OCI-LY3 (cell line): Measurements from ENCODE around the gene TAS2R1.

ENCODE experiments used
- H2AFZ ChIP-seq: fragments of 200-600, 300-600 bp; shearing (Covaris generic); 2 replicates; pipeline ENCODE4 v1.6.0; 2014; ENCODE audit warnings: antibody characterized with exemption, low read depth, low read length
- H3K27ac ChIP-seq: fragments of 200-600, 300-600 bp; sonication (generic); 2 replicates; pipeline ENCODE4 v1.5.1; 2014; ENCODE audit warnings: mild to moderate bottlenecking, low read length, moderate library complexity, mixed read lengths
- H3K27me3 ChIP-seq: fragments of 200-600, 300-600 bp; sonication (generic); 2 replicates; pipeline ENCODE4 v1.6.1; 2014; ENCODE audit warnings: low read depth, low read length, mixed read lengths
- H3K36me3 ChIP-seq: fragments of 200-600, 300-600 bp; sonication (generic); replicated peaks from 2 replicates; pipeline ENCODE3; 2014; ENCODE audit warnings: low read depth, low read length, mixed read lengths
- H3K4me1 ChIP-seq: fragments of 300-600, 200-600 bp; sonication (generic); 2 replicates; pipeline ENCODE4 v1.6.1; 2014; ENCODE audit warnings: low read length, mixed read lengths
- H3K4me2 ChIP-seq: fragments of 200-600, 300-600 bp; sonication (generic); 2 replicates; pipeline ENCODE4 v1.6.1; 2014; ENCODE audit warnings: low read length, mixed read lengths
- H3K4me3 ChIP-seq: fragments of 300-600, 200-600 bp; sonication (generic); 2 replicates; pipeline ENCODE4 v1.5.1; 2014; ENCODE audit warnings: antibody characterized with exemption, mild to moderate bottlenecking, low read length, moderate library complexity
- H3K79me2 ChIP-seq: fragments of 300-600, 200-600 bp; shearing (Covaris generic); 2 replicates; pipeline ENCODE4 v1.6.1; 2014; ENCODE audit warnings: mild to moderate bottlenecking, low read length, mixed read lengths
- H3K9ac ChIP-seq: fragments of 300-600, 200-600 bp; shearing (Covaris generic); 2 replicates; pipeline ENCODE4 v1.6.0; 2014; ENCODE audit warnings: mild to moderate bottlenecking, low read length, moderate library complexity
- H3K9me3 ChIP-seq: fragments of 200-600, 300-600 bp; shearing (Covaris generic); 2 replicates; pipeline ENCODE4 v1.6.1; 2014; ENCODE audit warnings: low read length, mixed read lengths; ENCODE audit not compliant: insufficient read depth
- H4K20me1 ChIP-seq: fragments of 200-600, 300-600 bp; sonication (generic); 2 replicates; pipeline ENCODE4 v1.6.1; 2016; ENCODE audit warnings: low read length, mixed read lengths; ENCODE audit not compliant: insufficient read depth
- CTCF ChIP-seq: fragments of 200-600, 300-600 bp; sonication (generic); IDR thresholded peaks from 2 replicates; pipeline ENCODE4 v1.5.1; 2014; ENCODE audit warnings: antibody characterized with exemption, low read length, low read depth
- EZH2phosphoT487 ChIP-seq: fragments of 200-600 bp; shearing (Covaris generic); IDR thresholded peaks from 2 replicates; pipeline ENCODE4 v1.6.1; 2018; ENCODE audit warnings: antibody characterized with exemption, mixed run types, low read depth

The TAS2R1 gene

DNA sequence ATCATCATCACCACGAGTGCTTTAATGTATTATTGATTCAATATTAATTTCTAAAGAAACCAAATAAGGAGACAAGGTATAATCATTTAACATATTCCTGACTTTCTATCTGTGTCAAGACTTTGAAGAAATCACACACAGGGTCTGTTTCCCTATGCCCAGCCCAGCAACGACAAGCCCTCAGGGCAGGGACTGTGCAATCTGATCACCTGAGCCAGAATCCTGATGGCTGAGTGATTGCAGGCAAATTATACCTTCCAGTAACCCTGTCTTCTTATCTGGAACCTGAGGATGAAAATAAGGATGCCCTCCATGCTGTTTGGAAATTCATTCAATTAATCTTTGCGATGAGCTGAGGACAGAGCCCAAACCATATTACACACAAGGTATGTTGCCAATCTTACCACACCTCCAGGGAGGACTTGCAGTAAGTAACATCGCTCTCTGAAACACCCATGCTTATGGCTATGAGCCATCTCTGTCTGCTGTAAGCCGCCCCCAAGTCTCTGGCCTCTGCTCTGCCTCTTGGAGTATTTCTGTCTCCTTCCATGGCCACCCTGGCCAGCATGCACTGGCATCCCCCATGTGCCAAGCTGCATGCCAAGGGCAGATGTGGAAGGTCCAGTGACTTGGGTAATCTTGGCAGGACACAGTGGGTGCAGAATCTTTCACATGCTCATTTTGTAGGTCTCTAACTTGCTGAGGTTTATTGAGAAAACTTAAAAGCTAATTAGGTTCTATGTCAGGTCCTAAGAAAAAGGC is 10.6 kb downstream of the TAS2R1 start:
- no peak for TF ChIP-seq EZH2phosphoT487
- no peak for TF ChIP-seq CTCF
- H3K9me3 ChIP-seq = no peaks in the 10 kb centered on the region
- H3K4me1 ChIP-seq = peaks cover 6% of the 10 kb centered on the region
- H2AFZ ChIP-seq = no peak overlapping the region
- H3K4me3 ChIP-seq = no peak overlapping the region
- no peak overlapping the region for H3K9ac ChIP-seq
- H3K27ac ChIP-seq = no peak overlapping the region
- H3K27me3 ChIP-seq = no peaks in the 10 kb centered on the region
- no peaks in the 10 kb centered on the region for H3K36me3 ChIP-seq
- no peaks in the 10 kb centered on the region for H3K79me2 ChIP-seq
- H4K20me1 ChIP-seq = no peaks in the 10 kb centered on the region
- H3K4me2 ChIP-seq = no peak overlapping the region

GRCh38 chr5:9617739-9618504 is 12.2 kb downstream of the TAS2R1 start:
- no peak for TF ChIP-seq CTCF
- TF ChIP-seq EZH2phosphoT487 = no peak
- H3K4me1 ChIP-seq = peaks cover 3% of the 10 kb centered on the region
- H3K4me3 ChIP-seq = no peak overlapping the region
- no peaks in the 10 kb centered on the region for H3K27me3 ChIP-seq
- no peaks in the 10 kb centered on the region for H3K9me3 ChIP-seq
- no peak overlapping the region for H3K27ac ChIP-seq
- no peaks in the 10 kb centered on the region for H3K79me2 ChIP-seq
- no peak overlapping the region for H3K9ac ChIP-seq
- H4K20me1 ChIP-seq = no peaks in the 10 kb centered on the region
- H3K36me3 ChIP-seq = no peaks in the 10 kb centered on the region
- H3K4me2 ChIP-seq = no peak overlapping the region
- no peak overlapping the region for H2AFZ ChIP-seq

GRCh38 chr5:9617221-9617620 is 12.9 kb downstream of the TAS2R1 start:
- no peaks in the 10 kb centered on the region for H3K79me2 ChIP-seq
- H3K27ac ChIP-seq = no peak overlapping the region
- H3K4me2 ChIP-seq = no peak overlapping the region
- no peaks in the 10 kb centered on the region for H3K36me3 ChIP-seq
- H3K4me1 ChIP-seq = no peaks in the 10 kb centered on the region
- H3K27me3 ChIP-seq = no peaks in the 10 kb centered on the region
- no peak overlapping the region for H3K9ac ChIP-seq
- no peak overlapping the region for H3K4me3 ChIP-seq
- TF ChIP-seq CTCF (no peak), EZH2phosphoT487 (no peak)
- no peaks in the 10 kb centered on the region for H4K20me1 ChIP-seq
- no peaks in the 10 kb centered on the region for H3K9me3 ChIP-seq
- H2AFZ ChIP-seq = no peak overlapping the region

- no peaks in the 10 kb centered on the region for H3K27me3 ChIP-seq
- TF ChIP-seq CTCF = no peak
- TF ChIP-seq EZH2phosphoT487 = no peak
- H3K79me2 ChIP-seq = no peaks in the 10 kb centered on the region
- no peaks in the 10 kb centered on the region for H3K9me3 ChIP-seq
- H3K4me3 ChIP-seq = no peak overlapping the region
- H3K4me1 ChIP-seq = no peaks in the 10 kb centered on the region
- H3K27ac ChIP-seq = no peak overlapping the region
- H3K36me3 ChIP-seq = no peaks in the 10 kb centered on the region
- no peak overlapping the region for H3K9ac ChIP-seq
- no peak overlapping the region for H2AFZ ChIP-seq
- no peak overlapping the region for H3K4me2 ChIP-seq
- no peaks in the 10 kb centered on the region for H4K20me1 ChIP-seq
Observed at GRCh38 chr5:9615331-9615730, 14.8 kb downstream of the TAS2R1 start.
